Activated naive CD4-positive, alpha-beta T cell treated with Interleukin-2 at 50 U/mL for 16 hours (primary cell): ENCODE results near the gene PPP1R8.
"Not testable (repeated sequence)": the region's sequence is repeated elsewhere in the genome, so short reads cannot be mapped to it uniquely, and the experiment has no call there.

Source experiments
- DNase-seq: peaks from one replicate; pipeline ENCODE4 v3.0.0-alpha.2; 2020

The PPP1R8 gene

GRCh38 chr1:27833470-27833869 lies 2.9 kb downstream of the PPP1R8 start:
- DNase-seq, result no peak

- DNase-seq, result no peak
These were observed 4.5 kb downstream of the PPP1R8 start for GRCh38 chr1:27835046-27835445.

GRCh38 chr1:27835501-27835900 lies 4.9 kb downstream of the PPP1R8 start:
- DNase-seq, result no peak

GRCh38 chr1:27849951-27850350 lies 19.4 kb downstream of the PPP1R8 start:
- DNase-seq, result no peak

GRCh38 chr1:27855085-27855484 lies 24.5 kb downstream of the PPP1R8 start:
- DNase-seq, result no peak

GRCh38 chr1:27856561-27857343 lies 26.2 kb downstream of the PPP1R8 start:
- DNase-seq, result no peak

DNA sequence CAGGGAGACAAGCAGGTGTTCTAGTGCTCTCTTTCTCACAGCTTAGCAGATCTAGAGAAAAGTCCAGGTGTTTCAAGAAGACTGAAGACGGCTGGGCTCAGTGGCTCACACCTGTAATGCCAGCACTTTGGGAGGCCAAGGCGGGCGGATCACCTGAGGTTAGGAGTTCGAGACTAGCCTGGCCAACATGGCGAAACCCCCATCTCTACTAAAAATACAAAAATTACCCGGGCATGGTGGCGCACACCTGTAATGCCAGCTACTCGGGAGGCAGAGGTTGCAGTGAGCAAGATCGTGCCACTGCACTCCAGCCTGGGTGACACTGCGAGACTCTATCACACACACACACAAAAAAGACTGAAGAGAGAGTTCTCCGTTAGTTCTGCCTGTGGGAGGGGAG lies 27.0 kb downstream of the PPP1R8 start:
- not testable (repeated sequence) for DNase-seq

DNA sequence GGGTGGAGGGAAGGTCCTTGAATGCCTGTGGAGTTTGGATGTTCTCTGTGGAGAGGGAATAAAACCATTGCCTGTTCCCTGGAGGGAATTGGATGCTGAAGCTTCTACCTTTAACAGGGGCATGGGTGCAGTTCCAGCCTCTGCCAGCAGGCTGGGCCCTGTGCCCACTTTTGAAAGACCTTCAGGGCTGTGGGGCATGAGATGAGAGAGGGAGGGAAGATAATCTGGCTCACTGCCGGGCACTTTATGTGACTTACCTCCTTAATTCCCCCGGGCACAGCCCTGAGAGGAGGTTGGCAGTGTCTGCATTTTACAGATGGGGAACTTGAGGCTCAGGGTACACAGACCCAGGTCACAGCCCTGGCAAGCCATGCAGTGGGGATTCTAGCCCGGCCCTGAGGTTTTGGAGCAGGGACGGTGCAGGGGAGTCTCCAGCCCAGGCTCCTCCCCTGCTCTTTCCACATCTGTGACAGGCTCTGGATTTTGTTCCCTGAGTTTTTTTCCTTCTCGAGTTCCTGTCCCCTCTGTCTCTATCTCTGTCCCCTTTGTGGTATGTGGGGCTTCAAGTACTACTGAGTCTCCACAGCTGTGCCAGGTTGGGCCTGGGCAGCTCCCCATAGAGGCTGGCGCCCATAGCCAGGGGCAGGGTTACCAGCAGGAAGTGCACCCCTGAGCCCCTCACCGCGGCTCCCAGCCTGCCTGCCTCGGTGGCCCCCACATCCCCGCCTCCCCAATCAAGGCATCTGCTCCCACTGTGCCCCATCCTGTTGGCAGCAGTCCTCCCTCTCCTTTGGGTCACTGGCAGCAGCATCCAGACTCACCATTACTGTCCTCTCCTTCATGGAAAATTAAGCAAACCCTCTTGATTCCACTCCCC lies 27.7 kb downstream of the PPP1R8 start:
- DNase-seq, result peak; percentile 87

DNA sequence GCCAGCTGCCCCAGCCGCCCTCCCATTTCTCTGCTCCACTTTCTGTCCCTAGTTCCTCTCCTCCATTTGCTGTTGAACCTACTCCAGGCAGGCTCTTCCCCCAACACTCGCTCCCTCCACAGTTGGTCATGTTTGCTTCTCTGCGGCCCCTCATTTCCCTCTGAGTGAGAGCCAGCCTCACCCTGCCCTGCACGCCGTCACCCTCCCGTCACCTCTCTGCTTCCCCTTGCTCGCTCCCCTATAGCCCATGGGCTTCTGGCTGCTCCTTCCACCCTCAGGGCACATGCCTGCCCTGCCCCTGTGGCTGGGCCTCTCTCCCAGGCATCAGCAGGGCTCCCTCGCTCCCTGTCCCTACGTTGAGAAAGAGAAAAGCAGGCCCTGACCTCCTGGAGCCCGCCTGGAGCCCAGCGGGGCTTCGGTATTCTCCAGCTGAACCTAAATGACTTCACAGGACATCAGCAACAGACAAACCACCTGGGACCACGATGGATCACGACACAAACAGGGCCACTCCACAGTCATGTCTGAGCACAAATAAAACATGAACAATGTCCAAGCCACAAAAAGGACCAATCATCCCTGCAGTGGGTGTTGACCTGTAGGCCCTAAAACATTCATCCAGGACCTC lies 28.5 kb downstream of the PPP1R8 start:
- no peak for DNase-seq

- no peak for DNase-seq
These were observed 30.9 kb downstream of the PPP1R8 start for GRCh38 chr1:27861436-27861835.

DNA sequence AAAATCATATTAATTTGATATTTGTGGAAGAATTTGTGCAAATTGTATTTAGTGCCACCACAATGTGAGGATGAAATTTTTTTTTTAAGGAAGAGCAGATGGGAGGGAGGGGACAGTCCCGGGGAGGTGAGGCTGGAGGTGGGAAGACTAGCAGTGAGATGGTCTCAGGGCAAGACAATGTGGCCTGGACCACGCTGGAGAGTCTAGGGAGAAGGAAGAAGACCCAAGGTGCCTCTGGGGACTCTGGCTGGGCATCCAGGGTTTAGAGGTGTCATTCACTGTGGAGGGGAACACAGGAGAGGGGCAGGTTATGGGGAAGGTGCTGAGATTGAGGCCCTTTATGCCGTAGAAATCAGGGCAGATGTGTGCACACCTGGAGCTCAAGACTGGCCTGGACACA lies 31.4 kb downstream of the PPP1R8 start:
- DNase-seq, result no peak

DNA sequence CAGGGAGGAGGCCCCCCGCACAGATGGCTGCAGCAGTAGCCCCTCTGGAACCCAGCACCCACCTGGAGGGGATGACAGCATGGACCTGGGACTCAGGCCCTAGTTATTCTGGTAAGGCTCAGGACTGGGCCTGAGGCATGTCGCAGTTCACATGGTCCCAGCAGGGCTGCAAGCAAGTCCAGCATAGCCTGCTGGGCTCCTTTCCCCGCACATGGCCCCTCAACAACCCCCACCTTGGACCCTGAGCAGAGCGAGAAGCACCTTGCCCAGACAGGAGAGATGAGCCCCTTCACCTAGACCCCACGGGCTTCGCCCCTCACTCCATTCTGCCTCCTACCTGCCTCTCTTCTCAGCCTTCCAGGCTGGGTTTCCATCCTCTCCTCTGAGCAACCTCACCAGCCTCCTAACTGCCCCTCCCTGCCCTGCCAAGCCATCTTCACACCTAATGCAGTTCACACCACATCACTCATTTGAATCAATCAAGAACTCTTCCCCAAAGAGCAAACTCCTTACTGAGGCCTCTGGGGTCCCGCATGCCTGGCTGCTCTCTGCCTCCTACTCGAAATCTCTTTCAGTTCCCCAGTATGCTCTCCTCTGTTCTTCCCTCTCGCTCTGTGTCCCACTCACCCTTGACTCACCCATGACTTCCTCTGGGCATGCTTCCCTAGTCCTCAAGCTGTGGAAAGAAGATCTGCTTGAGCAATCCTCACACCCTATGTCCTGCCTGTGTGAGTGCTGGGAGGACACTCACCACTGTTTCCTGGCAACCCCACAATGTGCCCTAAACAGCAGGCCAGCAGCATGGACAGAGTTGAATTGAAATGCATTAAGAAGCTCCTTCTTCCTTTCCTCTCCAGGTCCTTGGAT lies 32.3 kb downstream of the PPP1R8 start:
- no peak for DNase-seq

DNA sequence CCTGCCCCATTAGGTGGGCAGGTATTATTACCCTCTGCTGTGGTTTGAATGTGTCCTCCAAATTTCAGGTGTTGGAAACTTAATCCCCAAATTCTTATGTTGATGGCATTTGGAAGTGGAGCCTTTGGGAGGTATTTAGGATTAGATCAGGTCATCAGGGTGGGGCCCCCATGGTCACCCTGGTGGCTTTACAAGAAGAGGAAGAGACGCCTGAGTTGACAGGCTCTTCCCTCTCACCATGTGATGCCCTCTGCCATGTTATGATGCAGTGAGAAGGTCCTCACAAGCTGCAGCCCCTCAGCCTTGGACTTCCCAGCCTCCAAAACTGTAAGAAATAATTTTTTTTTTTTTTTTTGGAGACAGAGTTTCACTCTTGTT lies 32.9 kb downstream of the PPP1R8 start:
- DNase-seq, result no peak

DNA sequence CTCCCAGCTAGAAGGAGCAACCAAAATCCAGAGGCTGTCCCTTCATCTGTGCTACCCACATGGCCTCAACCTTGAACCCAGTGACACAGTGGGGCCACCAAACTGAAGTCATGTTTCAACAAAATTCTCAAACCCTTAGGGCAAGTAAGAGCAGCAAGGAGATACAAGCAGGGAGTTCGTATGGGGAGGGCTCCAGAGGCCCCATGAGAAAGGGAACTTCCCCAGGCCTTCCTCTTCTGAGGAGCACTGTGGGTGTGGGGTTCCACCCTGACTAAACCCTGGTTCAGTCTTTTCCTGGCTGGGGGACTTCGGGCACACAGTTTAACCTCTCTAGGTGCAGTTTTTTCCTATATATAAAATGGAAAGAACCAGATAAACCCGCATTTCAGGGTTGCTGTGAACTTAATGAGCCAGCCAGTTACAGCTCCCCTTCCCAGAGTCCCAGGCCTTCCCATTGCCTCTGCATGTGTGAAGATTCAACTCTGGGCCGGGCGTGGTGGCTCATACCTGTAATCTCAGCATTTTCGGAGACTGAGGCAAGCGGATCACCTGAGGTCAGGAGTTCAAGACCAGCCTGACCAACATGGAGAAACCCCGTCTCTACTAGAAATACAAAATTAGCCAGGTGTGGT lies 33.8 kb downstream of the PPP1R8 start:
- peak; percentile 41 for DNase-seq

DNA sequence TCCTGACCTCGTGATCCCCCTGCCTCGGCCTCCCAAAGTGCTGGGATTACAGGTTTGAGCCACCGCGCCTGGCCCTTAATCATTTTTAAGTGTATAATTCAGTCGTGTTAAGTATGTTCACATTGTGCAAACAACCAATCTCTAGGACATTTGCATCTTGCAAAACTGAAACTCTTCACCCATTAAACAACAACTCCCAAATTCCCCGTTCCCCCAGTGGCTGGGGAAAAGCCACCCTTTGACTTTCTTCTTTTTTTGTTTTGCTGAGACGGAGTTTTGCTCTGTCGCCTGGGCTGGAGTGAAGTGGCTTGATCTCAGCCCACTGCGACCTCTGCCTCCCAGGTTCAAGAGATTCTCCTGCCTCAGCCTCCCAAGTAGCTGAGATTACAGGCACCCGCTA lies 35.2 kb downstream of the PPP1R8 start:
- no peak for DNase-seq

DNA sequence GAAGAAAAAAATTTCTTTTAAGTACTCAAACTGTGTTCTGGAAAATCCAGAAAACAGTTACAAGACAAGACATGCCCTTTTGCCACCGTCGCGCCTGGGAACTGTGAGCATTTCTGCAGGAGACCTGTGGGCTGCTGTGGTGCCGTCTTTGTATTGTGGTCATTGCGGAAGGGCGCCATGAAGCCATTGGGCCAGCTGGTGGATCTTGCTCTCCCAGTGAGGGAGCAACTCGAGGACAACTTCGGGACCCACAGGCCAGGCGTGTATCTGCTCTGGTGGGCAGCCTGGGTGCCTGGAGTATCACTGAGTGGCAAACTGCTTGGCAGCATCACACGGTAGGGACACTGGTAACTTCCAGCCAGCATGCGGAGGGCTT lies 38.0 kb downstream of the PPP1R8 start:
- DNase-seq, result no peak

GRCh38 chr1:27868932-27869718 lies 38.5 kb downstream of the PPP1R8 start:
- peak; percentile 65 for DNase-seq

DNA sequence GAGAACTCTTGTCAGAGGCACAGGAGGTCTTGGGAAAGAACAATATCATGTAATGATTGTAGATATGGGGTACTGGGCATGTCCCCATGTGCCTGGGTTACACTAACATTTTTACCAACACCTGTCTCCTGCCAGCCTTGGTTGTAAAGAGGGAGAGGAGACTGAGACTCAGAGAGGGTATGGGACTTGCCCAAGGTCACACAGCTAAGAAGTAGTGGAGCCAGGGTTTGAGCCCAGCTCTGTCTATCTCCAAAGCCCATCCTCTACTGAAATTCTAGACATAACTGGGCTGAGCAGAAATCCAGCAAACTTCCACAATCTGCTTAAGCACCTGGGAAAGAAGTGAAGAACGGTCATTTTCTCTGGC lies 39.1 kb downstream of the PPP1R8 start:
- no peak for DNase-seq

- not testable (repeated sequence) for DNase-seq
These were observed 40.5 kb downstream of the PPP1R8 start for GRCh38 chr1:27871076-27871475.

DNA sequence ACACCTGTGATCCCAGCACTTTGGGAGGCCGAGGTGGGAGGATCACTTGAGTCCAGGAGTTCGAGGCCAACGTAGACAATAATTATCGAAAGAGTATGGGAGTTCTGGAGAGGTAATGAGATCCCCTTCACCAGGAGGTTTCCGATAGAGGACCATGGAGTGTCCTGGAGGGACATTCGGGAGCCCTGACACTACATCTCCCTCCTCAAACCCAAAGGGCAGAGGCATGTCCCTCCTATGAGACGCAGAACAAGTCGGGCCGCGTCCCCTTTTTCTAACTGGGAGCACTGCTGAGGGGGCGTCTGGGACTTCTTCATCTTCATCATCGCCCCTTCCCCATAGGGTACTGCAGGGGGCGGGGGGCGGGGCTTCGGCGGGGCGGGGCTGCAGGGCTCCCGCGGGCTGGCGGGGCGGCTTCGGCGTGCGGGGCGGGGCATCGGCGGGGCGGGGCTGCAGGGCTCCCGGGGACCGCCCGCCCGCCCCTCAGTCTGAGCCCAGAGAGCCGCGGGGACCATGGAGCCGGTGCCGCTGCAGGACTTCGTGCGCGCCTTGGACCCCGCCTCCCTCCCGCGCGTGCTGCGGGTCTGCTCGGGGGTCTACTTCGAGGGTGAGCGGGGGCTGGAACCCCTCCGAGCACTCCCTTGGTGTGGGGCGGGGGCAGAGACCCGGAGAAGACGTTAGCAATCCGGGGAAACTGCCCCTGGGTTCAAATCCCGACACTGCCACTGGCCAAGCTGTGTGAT lies 41.6 kb downstream of the PPP1R8 start, which contains the start of gene THEMIS2:
Gene THEMIS2, plus strand, starts transcription at position 486 of the 743 bp plus-strand sequence. Its CDS starts 28 bp downstream, at position 514.
- peak; percentile 84 for DNase-seq
